ENCODE results near the gene SLC35D2.

SLC35D2 gene

DNA sequence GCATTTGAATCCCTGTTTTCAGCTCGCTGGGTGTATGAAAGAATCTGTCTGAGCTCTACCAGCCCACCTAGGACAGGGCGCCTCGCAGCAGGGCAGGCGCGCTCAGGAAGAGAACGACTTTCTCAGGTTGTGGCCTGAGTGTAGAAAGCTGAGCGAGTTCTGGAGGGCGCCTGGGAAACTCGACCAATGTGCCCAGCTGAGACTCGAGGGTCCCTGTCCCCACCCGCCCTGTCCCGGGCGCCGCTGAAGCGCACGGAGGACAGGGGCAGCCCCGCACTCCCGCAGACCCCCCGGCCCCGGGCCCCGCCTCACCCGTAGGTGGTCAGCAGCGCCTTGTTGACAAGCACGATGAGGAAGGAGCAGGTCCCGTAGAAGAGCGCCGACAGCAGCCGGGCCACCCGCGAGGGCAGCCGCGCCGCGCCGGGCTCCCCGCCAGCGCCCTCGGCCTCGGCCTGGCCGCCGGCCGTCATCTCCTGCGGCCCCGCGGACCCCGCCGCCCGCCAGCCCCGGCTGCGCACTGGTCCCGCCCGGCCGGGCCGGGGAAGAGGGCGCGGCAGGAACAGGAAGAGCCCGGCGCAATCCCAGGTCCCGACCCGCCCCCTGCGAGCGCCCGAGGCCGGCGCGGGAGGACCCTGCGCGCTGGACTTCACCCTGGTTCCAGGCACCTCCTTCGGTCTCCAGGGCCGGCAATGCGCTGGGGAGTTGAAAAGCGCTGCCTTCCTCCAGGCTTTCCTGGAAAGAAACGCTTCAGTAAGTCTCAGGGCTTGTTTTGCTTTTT is at the start of gene SLC35D2:
Gene SLC35D2 (minus strand): TSS at position 547 of the 778 bp plus-strand sequence. CDS start 77 bp downstream, at position 470.
- no peak for DNase-seq

DNA sequence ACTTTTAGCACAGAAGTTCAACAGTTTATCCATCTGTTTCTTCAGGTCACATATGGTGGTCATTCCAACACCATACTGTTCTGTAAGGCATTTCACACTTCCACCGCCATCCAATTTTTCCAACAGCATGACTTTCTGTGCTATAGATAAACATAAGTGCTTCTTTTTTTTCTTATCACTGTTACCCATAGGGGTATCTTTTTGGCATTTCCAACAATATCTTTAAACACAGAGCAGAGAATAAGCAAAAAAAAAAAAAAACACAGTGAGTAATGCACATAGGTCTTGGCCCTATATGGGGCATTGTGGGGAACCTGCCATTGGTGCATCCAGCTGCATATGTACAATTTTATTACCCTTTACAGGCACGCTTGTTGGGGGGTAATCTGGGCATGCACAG is 46.9 kb upstream of the SLC35D2 start:
- no peak for DNase-seq

DNA sequence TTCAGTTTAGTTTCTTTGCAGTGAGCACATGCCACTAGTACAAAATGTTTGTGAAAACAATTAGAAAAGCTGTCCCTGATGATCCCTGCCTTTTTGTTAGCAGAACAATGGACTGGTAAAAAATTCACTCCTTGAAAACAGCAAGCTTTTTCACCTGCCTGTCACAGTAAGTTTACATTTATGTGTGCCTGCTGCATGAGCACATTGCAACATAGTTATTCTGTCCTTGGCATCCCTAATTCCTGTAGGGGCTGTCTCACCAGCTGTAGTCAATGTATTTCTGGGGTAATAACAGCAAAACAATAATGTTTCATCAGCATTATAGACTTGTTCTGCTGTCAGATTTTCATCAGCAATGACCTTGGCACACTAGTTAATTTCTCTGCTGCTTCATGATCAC is 46.2 kb upstream of the SLC35D2 start:
- DNase-seq, result no peak

GRCh38 chr9:96425500-96426169 is 42.1 kb upstream of the SLC35D2 start:
- DNase-seq, result no peak

- DNase-seq, result no peak
These were observed 40.5 kb upstream of the SLC35D2 start for GRCh38 chr9:96423985-96424336.

DNA sequence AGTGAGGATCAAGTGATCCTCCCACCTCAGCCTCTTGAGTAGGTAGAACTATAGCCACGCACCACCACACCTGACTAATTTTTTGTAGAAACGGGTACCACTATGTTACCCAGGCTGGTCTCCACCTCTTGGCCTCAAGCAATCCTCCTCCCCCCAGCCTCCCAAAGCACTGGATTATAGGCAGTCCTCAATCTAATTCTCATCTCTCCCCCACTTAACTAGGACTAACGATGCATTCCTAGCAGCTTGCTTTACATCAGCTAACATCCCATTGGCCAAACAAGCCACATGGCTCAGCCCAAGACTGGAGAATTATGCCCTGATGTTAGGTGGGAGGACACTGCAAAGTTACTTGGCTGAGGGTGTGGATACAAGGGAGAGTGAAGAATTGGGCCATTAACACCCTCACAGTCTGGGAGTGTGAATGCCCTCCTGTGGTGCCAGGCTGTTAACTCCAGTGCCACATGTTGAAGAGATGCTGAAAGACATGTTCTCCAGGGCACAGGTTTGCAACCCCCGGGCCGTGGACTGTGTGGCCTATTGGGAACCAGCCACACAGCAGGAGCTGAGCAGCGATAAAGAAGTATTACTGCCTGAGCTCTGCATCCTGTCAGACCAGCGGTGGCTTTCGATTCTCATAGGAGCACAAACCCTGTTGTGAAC is 39.9 kb upstream of the SLC35D2 start:
- no peak for DNase-seq

DNA sequence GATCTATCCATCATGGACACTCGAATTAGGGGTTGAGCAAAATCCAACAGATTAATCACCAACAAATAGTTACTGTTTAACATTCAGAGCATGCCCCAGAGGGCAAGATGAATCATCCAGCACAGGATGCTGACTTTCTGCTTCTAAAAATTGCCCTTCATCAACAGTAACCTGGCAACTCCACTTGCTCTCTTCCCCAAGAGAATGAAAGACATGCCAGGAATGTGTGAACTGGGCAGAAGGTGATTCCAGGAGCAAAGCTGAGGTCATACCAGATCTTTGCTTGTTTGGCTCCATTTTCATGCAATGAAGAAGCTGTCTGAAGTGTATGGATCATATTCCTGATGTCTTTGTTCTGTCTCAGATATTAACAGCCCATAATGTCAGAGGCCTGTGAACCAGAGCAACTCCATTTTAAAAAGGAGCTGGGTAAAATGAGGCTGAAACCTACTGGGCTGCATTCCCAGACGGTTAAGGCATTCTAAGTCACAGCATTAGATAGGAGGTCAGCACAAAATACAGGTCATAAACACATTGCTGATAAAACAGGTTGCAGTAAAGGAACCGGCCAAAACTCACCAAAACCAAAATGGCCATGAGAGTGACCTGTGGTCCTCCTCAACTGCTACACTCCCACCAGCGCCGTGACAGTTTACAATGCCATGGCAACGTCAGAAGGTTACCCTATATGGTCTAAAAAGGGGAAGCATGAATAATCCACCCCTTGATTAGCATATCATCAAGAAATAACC is 37.1 kb upstream of the SLC35D2 start:
- no peak for DNase-seq

DNA sequence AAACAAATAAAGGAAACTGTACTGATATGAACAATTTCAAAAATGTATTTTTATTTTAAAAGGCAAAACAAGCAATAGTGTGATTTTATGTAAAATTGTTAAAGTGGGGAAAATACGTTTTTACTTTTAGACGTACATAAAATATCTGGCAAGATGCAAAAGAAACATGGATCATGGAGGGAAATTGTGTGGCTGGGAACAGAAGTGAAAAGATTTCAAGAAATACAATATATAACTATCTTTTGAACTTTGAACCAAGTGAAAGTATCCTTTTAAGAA is 36.1 kb upstream of the SLC35D2 start:
- no peak for DNase-seq

GRCh38 chr9:96418920-96419690 is 35.6 kb upstream of the SLC35D2 start:
- DNase-seq, result peak; percentile 15

DNA sequence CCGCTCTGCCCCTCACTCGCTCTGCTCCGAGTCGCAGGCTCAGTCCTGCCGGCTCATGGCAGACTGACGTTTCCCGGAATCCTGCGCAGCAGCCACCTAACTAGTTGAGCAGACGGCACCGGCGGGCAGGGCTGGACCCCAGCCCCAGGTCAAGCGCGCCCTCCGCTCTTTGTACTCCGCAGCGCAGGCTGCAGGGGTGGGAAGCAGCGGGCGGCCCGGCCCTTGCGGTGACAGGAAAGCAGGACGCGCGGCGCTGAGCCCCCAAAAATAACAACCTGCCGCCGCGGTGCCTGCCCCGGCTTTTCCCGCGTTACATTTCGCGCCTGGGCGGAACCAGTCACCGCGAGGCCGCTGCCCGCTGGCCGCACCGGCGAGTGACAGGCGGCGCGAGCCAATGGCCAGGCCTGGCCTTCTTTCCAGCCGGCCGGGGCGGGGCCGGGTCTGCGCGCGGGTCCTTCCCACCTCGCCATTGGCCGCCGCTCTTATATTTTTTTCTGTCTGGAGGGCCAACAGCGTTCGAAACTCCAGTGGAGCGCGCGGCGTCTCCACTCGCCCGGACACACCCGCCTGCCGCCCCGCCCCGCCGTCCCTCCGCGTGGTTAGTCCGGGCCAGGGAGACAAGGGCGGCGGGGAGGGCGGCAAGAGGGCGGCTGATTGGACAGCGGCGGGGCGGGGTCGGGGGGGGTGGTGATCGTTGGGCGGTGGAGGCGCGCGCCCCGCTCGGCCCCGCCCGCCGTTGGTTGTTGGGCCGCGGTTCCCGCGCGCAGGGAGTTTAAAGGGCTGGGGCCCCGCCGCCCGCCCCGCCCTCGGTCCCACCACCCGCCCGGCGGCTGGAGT is 34.8 kb upstream of the SLC35D2 start, which contains the start of gene ZNF367:
Gene ZNF367 (minus strand): TSS at position 288 of the 837 bp plus-strand sequence. CDS start 338 bp downstream, outside the sequence.
- DNase-seq, result peak; percentile 77

- DNase-seq, result no peak
These were observed 34.2 kb upstream of the SLC35D2 start for GRCh38 chr9:96417661-96418082.

DNA sequence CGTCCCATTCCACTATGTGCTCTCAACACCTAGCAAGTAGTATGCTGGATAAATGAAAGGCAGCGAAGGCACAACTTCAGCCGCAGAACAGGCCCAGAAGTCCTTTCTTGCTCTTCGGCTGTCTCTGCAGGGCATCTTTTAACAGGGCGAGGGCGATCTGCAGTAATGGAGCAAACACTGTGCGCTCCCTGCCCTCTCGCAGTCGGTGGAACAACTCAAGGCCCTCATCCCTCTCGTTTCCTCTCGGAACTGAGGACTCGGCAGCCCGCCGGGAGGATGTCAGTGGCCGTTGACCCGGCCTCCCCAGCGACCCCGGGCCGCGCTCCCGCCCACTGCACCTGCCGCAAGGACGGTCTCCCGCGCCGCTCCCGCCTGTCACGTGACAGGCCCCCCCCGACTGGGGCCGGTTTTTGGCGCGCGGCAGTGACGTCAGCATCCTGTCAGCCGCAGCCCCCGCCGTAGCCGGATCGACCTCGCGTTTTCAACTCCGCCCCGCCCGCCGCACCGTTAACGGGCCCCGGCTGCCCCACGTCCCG is 33.6 kb upstream of the SLC35D2 start:
- peak; percentile 89 for DNase-seq

DNA sequence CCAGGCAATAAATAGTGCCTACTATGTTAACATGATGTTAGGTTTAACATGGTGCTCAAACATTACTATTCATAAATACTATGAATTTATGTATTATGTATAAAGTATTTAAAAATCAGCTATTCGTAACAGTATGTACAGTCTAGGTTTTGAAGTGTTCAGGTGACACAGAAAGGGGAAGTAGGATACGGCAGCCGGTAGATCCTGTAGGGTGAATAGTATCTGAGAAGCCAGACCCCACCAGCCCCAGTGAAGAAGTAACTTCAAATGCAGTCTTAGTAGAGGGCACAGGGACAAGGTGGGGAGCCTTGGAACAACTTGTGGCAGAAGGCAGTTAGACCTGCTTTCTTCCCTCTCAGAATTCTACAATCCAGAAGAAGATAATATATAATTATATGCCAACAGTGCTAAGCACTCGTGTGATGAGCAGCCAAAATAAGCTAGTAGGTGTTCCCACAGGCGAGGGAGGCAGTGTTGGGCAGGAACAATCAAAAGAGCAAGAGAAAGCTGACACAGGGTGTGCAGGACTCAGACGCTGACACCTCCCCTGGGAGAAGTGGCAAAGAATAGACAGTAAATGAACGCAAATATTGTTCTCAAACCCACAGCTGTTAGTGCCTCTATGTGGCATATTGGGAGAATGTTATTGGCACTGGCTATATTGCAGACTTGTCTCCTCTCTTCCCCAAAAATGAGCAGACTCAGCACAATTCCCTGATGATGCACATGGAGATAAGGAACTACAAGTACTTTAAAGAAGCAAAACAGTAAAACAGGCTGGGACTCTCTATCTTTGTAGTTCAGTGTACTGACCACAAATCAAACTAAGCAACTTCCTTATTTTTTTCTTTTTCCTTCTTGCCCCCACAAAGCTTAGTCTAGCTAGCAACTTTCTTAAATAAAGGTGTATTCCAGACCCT is 30.1 kb upstream of the SLC35D2 start:
- DNase-seq, result no peak

GRCh38 chr9:96412174-96412913 is 28.8 kb upstream of the SLC35D2 start:
- DNase-seq, result no peak

GRCh38 chr9:96411129-96411838 is 27.8 kb upstream of the SLC35D2 start:
- no peak for DNase-seq

GRCh38 chr9:96408409-96409280 is 25.1 kb upstream of the SLC35D2 start:
- no peak for DNase-seq

DNA sequence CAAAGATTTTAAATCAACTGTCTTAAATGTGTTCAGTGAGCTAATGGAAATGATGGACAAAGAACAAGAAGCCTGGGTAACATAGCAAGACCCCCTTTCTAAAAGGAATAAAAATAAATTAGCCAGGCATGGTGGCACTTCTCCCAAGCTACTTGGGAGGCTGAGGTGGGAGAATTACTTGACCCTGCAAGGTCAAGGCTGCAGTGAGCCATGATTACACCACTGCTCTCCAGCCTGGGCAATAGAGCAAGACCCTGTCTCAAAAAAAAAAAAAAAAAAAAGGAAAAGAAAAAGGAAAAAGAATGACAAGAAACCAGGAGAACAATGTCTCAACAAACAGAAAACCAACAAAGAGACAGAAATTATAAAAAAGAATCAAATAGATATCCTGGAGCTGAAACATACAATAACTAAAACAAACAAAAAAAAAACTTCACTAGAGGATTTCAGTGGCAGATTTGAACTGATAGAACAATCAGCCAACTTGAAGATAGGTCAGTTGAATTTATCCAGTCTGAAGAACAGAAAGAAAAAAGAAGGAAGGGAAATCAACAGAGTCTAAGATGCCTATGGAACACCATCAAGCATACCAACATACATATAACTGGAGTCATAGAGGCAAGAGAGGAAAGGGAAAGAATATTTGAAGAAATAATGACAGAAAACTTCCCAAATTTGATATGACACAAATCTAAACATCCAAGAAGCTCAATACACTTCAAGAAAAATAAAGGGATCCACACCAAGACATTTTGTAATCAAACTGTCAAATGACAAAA is 16.8 kb upstream of the SLC35D2 start:
- no peak for DNase-seq

Data from activated CD4-positive, alpha-beta T cell treated with anti-CD3 and anti-CD28 coated beads for 1 hour (primary cell).